Sigmoid colon (tissue), 7 donors: ENCODE measurements around the gene DSCAML1. TPM values are rescaled to one million over a fixed set of nuclear protein-coding genes. Genes with fewer than 3 reads are reported as not detected.

ENCODE experiments used
- DNase-seq: peaks from one replicate; pipeline ENCODE4 v3.0.0-alpha.2; 2019
- H3K27ac ChIP-seq, 4 donors: fragments of 200-600 bp; sonication (generic); one replicate each; pipeline ENCODE4 v1.5.1; 2016 to 2019; ENCODE audit warnings: mild to moderate bottlenecking in 1 of 4
- H3K27me3 ChIP-seq, 3 donors: fragments of 200-600 bp; sonication (generic); one replicate each; pipeline ENCODE4 v1.5.1; 2019; ENCODE audit warnings: mild to moderate bottlenecking in 1 of 3
- H3K36me3 ChIP-seq, 4 donors: fragments of 200-600 bp; sonication (generic); one replicate each; pipeline ENCODE4 v1.5.1; 2016 to 2019
- H3K4me1 ChIP-seq, 4 donors: fragments of 200-600 bp; sonication (generic); one replicate each; pipeline ENCODE4 v1.5.1; 2017 to 2019
- H3K4me3 ChIP-seq, 4 donors: fragments of 200-600 bp; sonication (generic); one replicate each; pipeline ENCODE4 v1.5.1; 2017 to 2019; ENCODE audit warnings: mild to moderate bottlenecking in 2 of 4, moderate library complexity in 1 of 4
- H3K9me3 ChIP-seq, 4 donors: fragments of 200-600 bp in 3 of 4; sonication (generic) in 3 of 4; one replicate each; pipeline versions ENCODE4 v1.5.1 to v1.6.1; 2013 to 2019
- CTCF ChIP-seq, 4 experiments: fragments of 450-650 bp in 3 of 4; fragments of 200-600 bp in 1 of 4; IDR thresholded peaks; one replicate each; pipeline ENCODE4 v1.5.1; 2016 to 2019; ENCODE audit warnings: antibody characterized with exemption in 4 of 4, mild to moderate bottlenecking in 3 of 4, moderate library complexity in 2 of 4
- EP300 ChIP-seq, 4 donors: sonication (generic); formaldehyde crosslinking; IDR thresholded peaks; one replicate each; pipeline ENCODE4 v1.6.1; 2017; ENCODE audit warnings: antibody characterized with exemption in 4 of 4
- POLR2A ChIP-seq, 2 donors: fragments of 450-650 bp; IDR thresholded peaks; one replicate each; pipeline ENCODE4 v1.6.1; 2016; ENCODE audit warnings: antibody characterized with exemption in 2 of 2, mild to moderate bottlenecking in 2 of 2, moderate library complexity in 2 of 2
- POLR2AphosphoS5 ChIP-seq, 4 donors: sonication (generic); formaldehyde crosslinking; IDR thresholded peaks; one replicate each; pipeline ENCODE4 v1.6.1; 2017; ENCODE audit warnings: antibody characterized with exemption in 4 of 4
- WGBS, 2 donors: extraction: QIAGEN DNeasy Blood & Tissue Kit; methylation state at CpG; one replicate each; pipeline ENCODE4 v1.1.7; 2013; 5-methylcytosine and 5-hydroxymethylcytosine counted together
- intact Hi-C: fragments of 100-400 bp; cut with DNase I; formaldehyde crosslinking; loops from one replicate; pipeline ENCODE4 v1.15.1; 2023
- polyA plus RNA-seq, 3 donors: library from polyadenylated mRNA; stranded (reverse); fragments of 200-250 nt; gene quantifications; one replicate each; pipeline ENCODE4 v1.2.3, GENCODE V29; 2013
- total RNA-seq, 4 donors: library from RNA; depleted of rRNA; stranded (reverse); fragments of >200 nt; gene quantifications; one replicate each; pipeline ENCODE4 v1.1.0, GENCODE V29; 2016
- donor health status: healthy with polysubstance abuse.
- donor health status: Bipolar disorder and iron deficiency.
- donor health status: healthy.

The DSCAML1 gene
- total and polyA plus RNA-seq, 7 donors: under 0.01 to 7.5 (median 1.2) TPM

- Histone ChIP-seq H3K4me3 (no peak overlapping the region), H3K9me3 (no peaks in the 10 kb centered on the region), H3K4me1 (peaks cover 0 to 5% (median 0%) of the 10 kb centered on the region in 4 donors), H3K27ac (no peak overlapping the region), H3K27me3 (no peaks in the 10 kb centered on the region), H3K36me3 (peaks cover 0 to 16% (median 0%) of the 10 kb centered on the region in 4 donors)
- intact Hi-C loops: no loop called here
- DNase-seq: no peak
- no peak for TF ChIP-seq EP300 (IDR thresholded peaks at IDR 0.05)
- TF ChIP-seq CTCF (IDR thresholded peaks at IDR 0.05): no peak
- TF ChIP-seq POLR2A (IDR thresholded peaks at IDR 0.05): no peak
- no peak for TF ChIP-seq POLR2AphosphoS5 (IDR thresholded peaks at IDR 0.05)
- WGBS, 2 donors: 91 to 93% methylated on average over 8 of the region's 8 CpGs
Observed at GRCh38 chr11:117440258-117440657, 356.8 kb downstream of the DSCAML1 start.

- no peak for DNase-seq
- Histone ChIP-seq H3K36me3 (peaks cover 0 to 21% (median 0%) of the 10 kb centered on the region in 4 donors), H3K4me3 (no peak overlapping the region), H3K27ac (no peak overlapping the region), H3K27me3 (no peaks in the 10 kb centered on the region), H3K9me3 (no peaks in the 10 kb centered on the region), H3K4me1 (peaks cover 0 to 5% (median 0%) of the 10 kb centered on the region in 4 donors)
- TF ChIP-seq POLR2AphosphoS5 (IDR thresholded peaks at IDR 0.05) (no peak), CTCF (IDR thresholded peaks at IDR 0.05) (no peak), EP300 (IDR thresholded peaks at IDR 0.05) (no peak), POLR2A (IDR thresholded peaks at IDR 0.05) (no peak)
- intact Hi-C loops: no loop called here
- 87 to 92% methylated on average over 13 of the region's 13 CpGs for WGBS, 2 donors
Observed at GRCh38 chr11:117439256-117439655, 357.8 kb downstream of the DSCAML1 start.

- no peaks in the 10 kb centered on the region for H3K9me3 ChIP-seq
- no peaks in the 10 kb centered on the region for H3K27me3 ChIP-seq
- peaks cover 0 to 21% (median 0%) of the 10 kb centered on the region in 4 donors for H3K36me3 ChIP-seq
- no peaks in the 10 kb centered on the region for H3K4me1 ChIP-seq
- 81 to 87% methylated on average over 17 of the region's 17 CpGs for whole genome bisulfite sequencing, 2 donors
- intact Hi-C loops: no loop called here
- no peak for DNase-seq
- H3K4me3 ChIP-seq: no peak overlapping the region
- TF ChIP-seq POLR2A (IDR thresholded peaks at IDR 0.05) (no peak), EP300 (IDR thresholded peaks at IDR 0.05) (no peak), CTCF (IDR thresholded peaks at IDR 0.05) (no peak), POLR2AphosphoS5 (IDR thresholded peaks at IDR 0.05) (no peak)
- H3K27ac ChIP-seq: no peak overlapping the region
Observed at GRCh38 chr11:117438371-117439000, 358.5 kb downstream of the DSCAML1 start.

GRCh38 chr11:117437791-117438130 lies 359.3 kb downstream of the DSCAML1 start:
- intact Hi-C loops: no loop called here
- H3K9me3 ChIP-seq: no peaks in the 10 kb centered on the region
- no peaks in the 10 kb centered on the region for H3K4me1 ChIP-seq
- no peak overlapping the region for H3K4me3 ChIP-seq
- WGBS, 2 donors: 90 to 92% methylated on average over 14 of the region's 14 CpGs
- no peak for DNase-seq
- no peaks in the 10 kb centered on the region for H3K27me3 ChIP-seq
- peaks cover 0 to 21% (median 0%) of the 10 kb centered on the region in 4 donors for H3K36me3 ChIP-seq
- no peak overlapping the region for H3K27ac ChIP-seq
- no peak for TF ChIP-seq POLR2AphosphoS5 (IDR thresholded peaks at IDR 0.05)

GRCh38 chr11:117437041-117437790 lies 359.8 kb downstream of the DSCAML1 start:
- Histone ChIP-seq H3K36me3 (peaks cover 0 to 21% (median 0%) of the 10 kb centered on the region in 4 donors), H3K27me3 (no peaks in the 10 kb centered on the region), H3K4me3 (no peak overlapping the region), H3K9me3 (no peaks in the 10 kb centered on the region), H3K27ac (no peak overlapping the region), H3K4me1 (no peaks in the 10 kb centered on the region)
- intact Hi-C loops: no loop called here
- WGBS, 2 donors: 86 to 92% methylated on average over 23 of the region's 23 CpGs
- DNase-seq: no peak
- TF ChIP-seq POLR2A (IDR thresholded peaks at IDR 0.05) (no peak), CTCF (IDR thresholded peaks at IDR 0.05) (no peak), POLR2AphosphoS5 (IDR thresholded peaks at IDR 0.05) (no peak), EP300 (IDR thresholded peaks at IDR 0.05) (no peak)
